ENCODE data around the gene MRPL52.

DNA sequence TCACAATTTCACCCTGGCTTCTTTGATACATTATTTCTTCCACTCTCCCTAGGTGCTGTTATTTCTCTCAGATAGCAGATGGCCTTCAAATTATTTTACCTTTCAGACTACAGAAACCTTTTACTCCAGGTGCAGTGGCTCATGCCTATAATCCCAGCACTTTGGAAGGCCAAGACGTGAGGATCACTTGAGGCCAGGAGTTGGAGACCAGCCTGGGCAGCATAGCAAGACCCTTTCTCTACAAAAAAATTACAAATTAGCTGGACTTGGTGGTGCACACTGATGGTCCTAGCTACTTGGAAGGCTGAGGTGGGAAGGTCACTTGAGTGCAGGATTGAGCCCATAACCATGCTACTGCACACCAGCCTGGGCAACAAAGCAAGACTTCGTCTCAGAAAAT lies 37.5 kb upstream of the MRPL52 start:
- no peak for TF ChIP-seq POLR2AphosphoS5 (IDR thresholded peaks at IDR 0.05)
- TF ChIP-seq, protein P1, sequence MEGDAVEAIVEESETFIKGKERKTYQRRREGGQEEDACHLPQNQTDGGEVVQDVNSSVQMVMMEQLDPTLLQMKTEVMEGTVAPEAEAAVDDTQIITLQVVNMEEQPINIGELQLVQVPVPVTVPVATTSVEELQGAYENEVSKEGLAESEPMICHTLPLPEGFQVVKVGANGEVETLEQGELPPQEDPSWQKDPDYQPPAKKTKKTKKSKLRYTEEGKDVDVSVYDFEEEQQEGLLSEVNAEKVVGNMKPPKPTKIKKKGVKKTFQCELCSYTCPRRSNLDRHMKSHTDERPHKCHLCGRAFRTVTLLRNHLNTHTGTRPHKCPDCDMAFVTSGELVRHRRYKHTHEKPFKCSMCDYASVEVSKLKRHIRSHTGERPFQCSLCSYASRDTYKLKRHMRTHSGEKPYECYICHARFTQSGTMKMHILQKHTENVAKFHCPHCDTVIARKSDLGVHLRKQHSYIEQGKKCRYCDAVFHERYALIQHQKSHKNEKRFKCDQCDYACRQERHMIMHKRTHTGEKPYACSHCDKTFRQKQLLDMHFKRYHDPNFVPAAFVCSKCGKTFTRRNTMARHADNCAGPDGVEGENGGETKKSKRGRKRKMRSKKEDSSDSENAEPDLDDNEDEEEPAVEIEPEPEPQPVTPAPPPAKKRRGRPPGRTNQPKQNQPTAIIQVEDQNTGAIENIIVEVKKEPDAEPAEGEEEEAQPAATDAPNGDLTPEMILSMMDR (IDR thresholded peaks at IDR 0.05): no peak
